ENCODE measurements around the gene ZDHHC5.
"Not testable (repeated sequence)": the region's sequence is repeated elsewhere in the genome, so short reads cannot be mapped to it uniquely, and the experiment has no call there.

ZDHHC5 gene

GRCh38 chr11:57649826-57650738 lies 17.8 kb upstream of the ZDHHC5 start, which contains the start of gene YPEL4:
Gene YPEL4 (minus strand): TSS chr11:57649912. CDS start chr11:57647107, 2,805 bp downstream.
- Mint-ChIP-seq H3K27ac (peak within 1 kb of the TSS; percentile 79), H3K4me1 (ENCODE audit: low read depth) (peaks cover 46% of the 10 kb centered on the region), H3K4me3 (peak within 1 kb of the TSS; percentile 88), H3K9me3 (no peaks in the 10 kb centered on the region), H3K27me3 (ENCODE audit: low read depth) (peaks cover 44% of the 10 kb centered on the region), H3K36me3 (ENCODE audit: low read depth) (peaks cover 5% of the 10 kb centered on the region)

DNA sequence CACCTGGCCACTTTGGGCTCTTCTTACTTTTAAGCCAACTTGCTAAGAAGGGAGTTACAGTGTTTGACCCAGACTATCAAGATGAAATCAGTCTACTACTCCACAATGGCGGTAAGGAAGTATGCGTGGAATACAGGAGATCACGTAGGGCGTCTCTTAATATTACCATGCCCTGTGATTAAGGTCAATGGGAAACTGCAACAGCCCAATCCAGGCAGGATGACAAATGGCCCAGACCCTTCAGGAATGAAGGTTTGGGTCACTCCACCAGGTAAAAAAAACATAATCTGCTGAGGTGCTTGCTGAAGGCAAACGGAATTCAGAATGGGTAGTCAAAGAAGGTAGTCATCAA lies 17.2 kb upstream of the ZDHHC5 start:
- no peak overlapping the region for H3K27ac Mint-ChIP-seq
- H3K9me3 Mint-ChIP-seq, result no peaks in the 10 kb centered on the region
- H3K36me3 Mint-ChIP-seq (ENCODE audit: low read depth), result peaks cover 5% of the 10 kb centered on the region
- H3K4me1 Mint-ChIP-seq (ENCODE audit: low read depth), result peaks cover 46% of the 10 kb centered on the region
- no peak overlapping the region for H3K4me3 Mint-ChIP-seq
- H3K27me3 Mint-ChIP-seq (ENCODE audit: low read depth), result peaks cover 40% of the 10 kb centered on the region

- Mint-ChIP-seq H3K36me3 (ENCODE audit: low read depth) (peaks cover 4% of the 10 kb centered on the region), H3K27me3 (ENCODE audit: low read depth) (peaks cover 33% of the 10 kb centered on the region), H3K4me1 (ENCODE audit: low read depth) (peaks cover 42% of the 10 kb centered on the region), H3K27ac (no peak overlapping the region), H3K9me3 (no peaks in the 10 kb centered on the region), H3K4me3 (no peak overlapping the region)
These were observed 16.5 kb upstream of the ZDHHC5 start for GRCh38 chr11:57651408-57651807.

GRCh38 chr11:57652230-57652629 lies 15.7 kb upstream of the ZDHHC5 start:
- not testable (repeated sequence) for H3K27ac Mint-ChIP-seq; H3K4me3 Mint-ChIP-seq; H3K36me3 Mint-ChIP-seq (ENCODE audit: low read depth); H3K9me3 Mint-ChIP-seq
- Mint-ChIP-seq H3K27me3 (ENCODE audit: low read depth) (peaks cover 25% of the 10 kb centered on the region), H3K4me1 (ENCODE audit: low read depth) (peaks cover 41% of the 10 kb centered on the region)

GRCh38 chr11:57652662-57653061 lies 15.3 kb upstream of the ZDHHC5 start:
- Mint-ChIP-seq H3K4me1 (ENCODE audit: low read depth) (peaks cover 41% of the 10 kb centered on the region), H3K36me3 (ENCODE audit: low read depth) (peaks cover 2% of the 10 kb centered on the region), H3K9me3 (no peaks in the 10 kb centered on the region)

DNA sequence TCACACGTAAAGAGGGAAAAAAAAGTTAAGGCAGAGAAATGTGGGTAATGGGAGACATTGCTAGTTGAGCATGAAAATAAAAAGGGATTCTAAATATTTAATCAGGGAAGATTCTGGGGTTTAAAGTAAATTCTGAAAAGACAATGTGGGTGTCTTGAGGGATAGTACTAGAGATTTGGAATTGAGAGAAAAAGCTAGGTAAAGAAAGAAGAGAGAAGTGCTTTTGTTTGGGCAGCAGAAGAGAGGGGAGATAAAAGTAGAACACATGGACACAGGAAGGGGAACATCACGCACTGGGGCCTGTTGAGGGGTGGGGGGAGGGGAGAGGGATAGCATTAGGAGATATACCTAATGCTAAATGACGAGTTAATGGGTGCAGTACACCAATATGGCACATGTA lies 14.8 kb upstream of the ZDHHC5 start:
- Mint-ChIP-seq H3K4me1 (ENCODE audit: low read depth) (peaks cover 38% of the 10 kb centered on the region), H3K27ac (no peak overlapping the region), H3K9me3 (no peaks in the 10 kb centered on the region), H3K27me3 (ENCODE audit: low read depth) (peaks cover 16% of the 10 kb centered on the region), H3K4me3 (no peak overlapping the region), H3K36me3 (ENCODE audit: low read depth) (peaks cover 2% of the 10 kb centered on the region)

More at GRCh38 chr11:57652662-57653061, 15.3 kb upstream of the ZDHHC5 start:
- Mint-ChIP-seq H3K27ac (no peak overlapping the region), H3K4me3 (no peak overlapping the region), H3K27me3 (ENCODE audit: low read depth) (peaks cover 21% of the 10 kb centered on the region)

DNA sequence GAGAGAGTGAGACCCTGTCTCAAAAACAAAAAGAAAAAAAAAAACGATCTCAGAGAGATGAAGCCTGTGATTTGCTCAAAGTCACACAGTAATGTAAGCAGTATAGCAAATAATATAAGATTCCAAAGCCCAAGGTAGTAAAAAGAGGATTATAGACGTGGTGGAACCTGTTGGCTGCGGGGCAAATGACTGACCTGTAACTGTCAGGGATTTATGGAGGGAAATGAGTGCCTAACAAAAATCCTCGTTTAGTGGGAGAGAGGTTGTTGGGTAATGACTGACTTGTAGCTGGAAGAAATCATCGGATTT lies 11.1 kb upstream of the ZDHHC5 start:
- H3K4me1 Mint-ChIP-seq (ENCODE audit: low read depth), result peaks cover 28% of the 10 kb centered on the region
- peak overlapping the region; percentile 32 for H3K4me3 Mint-ChIP-seq
- H3K27me3 Mint-ChIP-seq (ENCODE audit: low read depth), result no peaks in the 10 kb centered on the region
- peaks cover 20% of the 10 kb centered on the region for H3K36me3 Mint-ChIP-seq (ENCODE audit: low read depth)
- H3K27ac Mint-ChIP-seq, result peak overlapping the region; percentile 12
- H3K9me3 Mint-ChIP-seq, result no peaks in the 10 kb centered on the region

- no peaks in the 10 kb centered on the region for H3K27me3 Mint-ChIP-seq (ENCODE audit: low read depth)
- peak within 1 kb of the TSS; percentile 94 for H3K4me3 Mint-ChIP-seq
- peaks cover 24% of the 10 kb centered on the region for H3K36me3 Mint-ChIP-seq (ENCODE audit: low read depth)
- H3K27ac Mint-ChIP-seq, result peak within 1 kb of the TSS; percentile 88
- H3K4me1 Mint-ChIP-seq (ENCODE audit: low read depth), result peaks cover 31% of the 10 kb centered on the region
- H3K9me3 Mint-ChIP-seq, result no peaks in the 10 kb centered on the region
These were observed 10.5 kb upstream of the ZDHHC5 start, which contains the start of gene CLP1 for GRCh38 chr11:57657194-57658022. Gene CLP1 (plus strand): TSS chr11:57657762. CDS start chr11:57659477, 1,715 bp downstream.

DNA sequence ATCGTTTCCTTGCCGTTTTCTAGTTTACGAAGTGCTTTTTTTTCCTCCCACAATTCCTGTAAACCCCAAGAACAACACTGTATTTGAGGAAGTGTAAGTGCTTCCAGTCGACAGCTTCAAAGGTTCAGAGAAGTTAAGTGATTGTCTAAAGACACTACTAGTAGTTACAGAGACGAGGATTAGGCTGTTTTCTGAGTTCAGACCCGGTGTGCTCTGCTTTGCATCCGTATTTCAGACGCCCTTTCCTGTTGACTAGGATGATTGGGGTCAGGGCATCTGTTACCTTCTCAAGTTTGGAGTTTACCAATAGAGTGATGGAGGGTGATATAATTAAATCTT lies 9.9 kb upstream of the ZDHHC5 start:
- Mint-ChIP-seq H3K27ac (peak overlapping the region; percentile 88), H3K27me3 (ENCODE audit: low read depth) (no peaks in the 10 kb centered on the region), H3K9me3 (no peaks in the 10 kb centered on the region), H3K36me3 (ENCODE audit: low read depth) (peaks cover 29% of the 10 kb centered on the region), H3K4me1 (ENCODE audit: low read depth) (peaks cover 32% of the 10 kb centered on the region), H3K4me3 (peak overlapping the region; percentile 94)

GRCh38 chr11:57659669-57660068 lies 8.2 kb upstream of the ZDHHC5 start:
- Mint-ChIP-seq H3K27ac (no peak overlapping the region), H3K4me1 (ENCODE audit: low read depth) (peaks cover 29% of the 10 kb centered on the region), H3K36me3 (ENCODE audit: low read depth) (peaks cover 29% of the 10 kb centered on the region), H3K4me3 (no peak overlapping the region), H3K27me3 (ENCODE audit: low read depth) (no peaks in the 10 kb centered on the region), H3K9me3 (no peaks in the 10 kb centered on the region)

- H3K4me1 Mint-ChIP-seq (ENCODE audit: low read depth), result peaks cover 30% of the 10 kb centered on the region
- no peak overlapping the region for H3K4me3 Mint-ChIP-seq
- H3K27me3 Mint-ChIP-seq (ENCODE audit: low read depth), result peaks cover 4% of the 10 kb centered on the region
- peaks cover 27% of the 10 kb centered on the region for H3K36me3 Mint-ChIP-seq (ENCODE audit: low read depth)
- H3K9me3 Mint-ChIP-seq, result no peaks in the 10 kb centered on the region
- H3K27ac Mint-ChIP-seq, result no peak overlapping the region
These were observed 5.0 kb upstream of the ZDHHC5 start for GRCh38 chr11:57662893-57663292.

- peaks cover 28% of the 10 kb centered on the region for H3K36me3 Mint-ChIP-seq (ENCODE audit: low read depth)
- H3K4me3 Mint-ChIP-seq, result no peak overlapping the region
- H3K9me3 Mint-ChIP-seq, result no peaks in the 10 kb centered on the region
- peaks cover 28% of the 10 kb centered on the region for H3K4me1 Mint-ChIP-seq (ENCODE audit: low read depth)
- peaks cover 4% of the 10 kb centered on the region for H3K27me3 Mint-ChIP-seq (ENCODE audit: low read depth)
- no peak overlapping the region for H3K27ac Mint-ChIP-seq
These were observed 3.9 kb upstream of the ZDHHC5 start for GRCh38 chr11:57663975-57664374.

DNA sequence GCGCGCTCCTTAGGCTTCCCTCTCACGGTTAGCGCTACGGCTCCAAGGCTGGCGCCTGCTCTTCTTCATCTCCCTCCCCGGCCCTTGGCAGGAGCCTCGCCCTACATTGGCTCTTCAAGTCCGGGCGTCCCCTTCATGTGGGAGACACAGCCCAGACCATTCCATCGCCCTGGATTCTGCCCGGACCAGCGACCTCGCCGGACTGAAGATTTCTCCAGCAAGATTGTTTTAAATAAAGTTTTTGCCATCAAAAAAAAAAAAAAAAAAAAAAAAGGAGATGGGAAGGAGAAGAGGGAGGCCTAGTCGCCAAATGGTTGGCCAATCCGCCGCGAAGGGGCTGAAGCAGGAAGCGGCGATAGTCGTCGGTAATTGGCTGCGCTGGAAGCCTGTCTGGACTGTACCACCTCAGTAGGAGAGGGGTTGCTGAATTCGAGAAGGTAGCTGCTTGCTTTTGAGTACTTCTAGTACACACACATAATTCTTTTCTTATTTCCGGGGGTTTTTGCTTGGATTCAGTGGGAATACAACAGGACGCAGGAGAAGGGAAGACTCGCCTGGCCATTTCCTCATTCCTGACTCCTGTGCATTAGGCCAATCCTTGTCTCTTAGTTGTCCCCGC lies 688 bp upstream of the ZDHHC5 start:
- peaks cover 38% of the 10 kb centered on the region for H3K4me1 Mint-ChIP-seq (ENCODE audit: low read depth)
- peaks cover 16% of the 10 kb centered on the region for H3K36me3 Mint-ChIP-seq (ENCODE audit: low read depth)
- peak overlapping the region; percentile 100 for H3K27ac Mint-ChIP-seq
- H3K4me3 Mint-ChIP-seq, result peak overlapping the region; percentile 98
- no peaks in the 10 kb centered on the region for H3K9me3 Mint-ChIP-seq
- peaks cover 4% of the 10 kb centered on the region for H3K27me3 Mint-ChIP-seq (ENCODE audit: low read depth)

GRCh38 chr11:57668434-57668782 lies 494 bp downstream of the ZDHHC5 start:
- peaks cover 18% of the 10 kb centered on the region for H3K36me3 Mint-ChIP-seq (ENCODE audit: low read depth)

More at GRCh38 chr11:57668434-57668782, 494 bp downstream of the ZDHHC5 start:
- Mint-ChIP-seq H3K27ac (peak overlapping the region; percentile 100), H3K27me3 (ENCODE audit: low read depth) (peaks cover 4% of the 10 kb centered on the region), H3K4me1 (ENCODE audit: low read depth) (peaks cover 37% of the 10 kb centered on the region), H3K9me3 (no peaks in the 10 kb centered on the region), H3K4me3 (peak overlapping the region; percentile 98)
